Neural progenitor cell (in vitro differentiated cells): ENCODE data around the gene CHRNE.

Experiments used
- CTCF ChIP-seq: fragments of 200-600 bp; sonication (generic); IDR thresholded peaks from 2 replicates; pipeline ENCODE4 v1.5.1; 2017; ENCODE audit warnings: antibody characterized with exemption, mild to moderate bottlenecking
- EZH2 ChIP-seq: fragments of 200-600 bp; sonication (generic); IDR thresholded peaks from 2 replicates; pipeline ENCODE4 v1.6.1; 2017; ENCODE audit warnings: antibody characterized with exemption, mild to moderate bottlenecking, moderate library complexity
- EZH2phosphoT487 ChIP-seq: fragments of 200-600 bp; sonication (generic); IDR thresholded peaks from 2 replicates; pipeline ENCODE4 v1.6.1; 2017; ENCODE audit warnings: antibody characterized with exemption

GRCh38 chr17:4934173-4934979 is 31.5 kb upstream of the CHRNE start:
- TF ChIP-seq CTCF (peak; percentile 24), EZH2 (no peak), EZH2phosphoT487 (no peak)
